Measurements from ENCODE around the gene PRXL2A. TPM values are rescaled to one million over a fixed set of nuclear protein-coding genes. Genes with fewer than 3 reads are reported as not detected.

The PRXL2A gene, protein sequence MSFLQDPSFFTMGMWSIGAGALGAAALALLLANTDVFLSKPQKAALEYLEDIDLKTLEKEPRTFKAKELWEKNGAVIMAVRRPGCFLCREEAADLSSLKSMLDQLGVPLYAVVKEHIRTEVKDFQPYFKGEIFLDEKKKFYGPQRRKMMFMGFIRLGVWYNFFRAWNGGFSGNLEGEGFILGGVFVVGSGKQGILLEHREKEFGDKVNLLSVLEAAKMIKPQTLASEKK
- 39.0 to 46.4 TPM (median 44.3 TPM) in 5 replicates for total RNA-seq (2022; extraction: Qiagen RNA extraction)

GRCh38 chr10:80408242-80409101 is at the start of gene PRXL2A:
TSS of gene PRXL2A (plus strand) at chr10:80408551. CDS start at chr10:80420468, 11,917 bp downstream.

DNA sequence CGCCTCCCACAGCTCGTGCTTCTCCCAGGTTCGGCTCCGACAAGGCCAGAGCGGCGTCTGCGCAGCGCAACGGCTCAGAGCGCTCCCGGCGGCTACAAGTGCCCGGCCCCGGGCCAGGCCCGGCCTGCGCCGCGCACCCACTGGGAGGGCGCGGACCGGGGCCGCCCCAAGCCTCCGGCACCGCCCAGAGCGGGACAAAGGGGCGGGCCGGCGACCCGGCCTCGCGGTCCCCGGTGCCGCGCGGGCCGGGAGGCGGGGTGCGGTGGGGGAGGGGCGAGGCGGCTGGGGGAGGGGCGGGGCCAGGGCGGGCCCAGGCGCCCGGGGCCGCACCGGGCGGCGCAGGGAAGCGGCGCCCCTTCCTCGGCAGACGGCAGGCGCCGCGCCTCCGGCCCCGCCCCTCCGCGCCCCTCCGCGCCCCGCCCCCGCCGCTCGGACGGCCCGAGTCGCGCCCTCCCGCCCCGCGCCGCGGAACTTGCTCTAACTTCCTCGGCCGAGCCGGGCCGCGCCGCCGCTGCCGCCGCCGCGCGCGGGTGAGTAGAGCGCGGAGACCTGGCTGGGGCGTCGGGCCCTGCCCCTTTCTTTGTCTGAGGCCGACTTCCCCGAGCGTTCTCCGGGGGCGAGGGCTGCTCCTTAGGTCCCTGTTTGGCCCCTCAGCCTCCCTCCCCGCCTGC is 45.6 kb downstream of the PRXL2A start, which contains the start of gene TSPAN14:
TSS of gene TSPAN14 (plus strand) at position 469 of the 671 bp plus-strand sequence. CDS start 34,924 bp downstream, outside the sequence.

Other genes with a start within 250 kb of the PRXL2A start
- gene ANXA11, start 203.0 kb upstream of the PRXL2A start, total RNA-seq (2022; extraction: Qiagen RNA extraction), result 164 to 224 TPM (median 207 TPM) in 5 replicates
- 0.05 to 0.28 TPM (median 0.05 TPM) in 3 of 5 replicates, not detected in the others for gene MAT1A, start 118.9 kb upstream of the PRXL2A start, total RNA-seq (2022; extraction: Qiagen RNA extraction)
- gene DYDC1, start 51.8 kb upstream of the PRXL2A start, total RNA-seq (2022; extraction: Qiagen RNA extraction), result not detected in 5 replicates
- gene DYDC2, start 51.8 kb upstream of the PRXL2A start, total RNA-seq (2022; extraction: Qiagen RNA extraction), result 0.12 TPM in 1 of 5 replicates, not detected in the others
- gene TSPAN14, start 45.8 kb downstream of the PRXL2A start, total RNA-seq (2022; extraction: Qiagen RNA extraction), result 105 to 155 TPM (median 146 TPM) in 5 replicates
- 0.05 to 0.09 TPM (median 0.07 TPM) in 3 of 5 replicates, not detected in the others for gene SH2D4B, start 129.4 kb downstream of the PRXL2A start, total RNA-seq (2022; extraction: Qiagen RNA extraction)

Measured in A549 treated with Mapracorat at 1 μM for 4 hours (cell line).